ENCODE data around the gene IFT80.

Gene IFT80

DNA sequence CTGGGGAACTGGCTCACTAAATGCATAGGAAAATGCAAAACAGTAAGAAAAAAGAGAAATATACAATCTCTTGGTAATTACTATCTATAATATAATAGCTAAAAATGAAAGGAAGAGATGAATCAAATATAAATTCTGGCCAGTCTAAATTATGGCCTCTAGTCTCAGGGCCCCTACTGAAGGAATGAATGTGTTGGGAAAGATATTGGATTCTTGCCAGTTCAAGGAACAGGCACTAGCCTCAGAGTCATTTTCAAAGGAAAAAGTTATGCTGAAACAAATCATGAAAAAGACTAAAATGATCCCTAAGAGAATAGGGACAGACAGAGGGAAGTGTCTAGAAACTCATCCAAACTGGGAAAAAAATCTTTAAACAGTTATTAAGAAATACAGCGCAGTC, 111.4 kb downstream of the IFT80 start:
- TF ChIP-seq, protein P1, sequence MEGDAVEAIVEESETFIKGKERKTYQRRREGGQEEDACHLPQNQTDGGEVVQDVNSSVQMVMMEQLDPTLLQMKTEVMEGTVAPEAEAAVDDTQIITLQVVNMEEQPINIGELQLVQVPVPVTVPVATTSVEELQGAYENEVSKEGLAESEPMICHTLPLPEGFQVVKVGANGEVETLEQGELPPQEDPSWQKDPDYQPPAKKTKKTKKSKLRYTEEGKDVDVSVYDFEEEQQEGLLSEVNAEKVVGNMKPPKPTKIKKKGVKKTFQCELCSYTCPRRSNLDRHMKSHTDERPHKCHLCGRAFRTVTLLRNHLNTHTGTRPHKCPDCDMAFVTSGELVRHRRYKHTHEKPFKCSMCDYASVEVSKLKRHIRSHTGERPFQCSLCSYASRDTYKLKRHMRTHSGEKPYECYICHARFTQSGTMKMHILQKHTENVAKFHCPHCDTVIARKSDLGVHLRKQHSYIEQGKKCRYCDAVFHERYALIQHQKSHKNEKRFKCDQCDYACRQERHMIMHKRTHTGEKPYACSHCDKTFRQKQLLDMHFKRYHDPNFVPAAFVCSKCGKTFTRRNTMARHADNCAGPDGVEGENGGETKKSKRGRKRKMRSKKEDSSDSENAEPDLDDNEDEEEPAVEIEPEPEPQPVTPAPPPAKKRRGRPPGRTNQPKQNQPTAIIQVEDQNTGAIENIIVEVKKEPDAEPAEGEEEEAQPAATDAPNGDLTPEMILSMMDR (IDR thresholded peaks at IDR 0.05; ENCODE audit: low read depth, low read length): no peak
- H3K4me3 ChIP-seq (ENCODE audit: low read depth, low read length): no peak overlapping the region

DNA sequence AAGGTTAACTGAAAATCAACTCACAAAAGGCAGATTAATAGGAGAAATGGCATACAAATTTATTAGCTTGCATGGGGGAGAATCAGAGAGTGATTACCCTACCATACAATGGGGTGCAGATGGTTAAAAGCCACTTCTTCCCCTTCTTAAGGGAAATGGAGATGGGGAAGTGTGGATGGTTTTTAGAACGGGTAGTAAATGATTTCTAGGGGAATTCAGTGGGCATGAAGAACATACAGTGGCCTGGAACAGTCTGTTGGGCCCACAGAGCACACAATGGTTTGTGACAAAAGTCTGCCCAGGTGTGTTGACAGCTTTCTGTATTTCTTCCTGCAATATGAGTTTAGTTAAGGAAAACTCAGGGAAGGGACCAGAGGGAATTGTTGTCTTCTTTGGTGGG, 112.8 kb downstream of the IFT80 start:
- H3K4me3 ChIP-seq (ENCODE audit: low read depth, low read length): no peak overlapping the region
- TF ChIP-seq, protein P1 (IDR thresholded peaks at IDR 0.05; ENCODE audit: low read depth, low read length): no peak

DNA sequence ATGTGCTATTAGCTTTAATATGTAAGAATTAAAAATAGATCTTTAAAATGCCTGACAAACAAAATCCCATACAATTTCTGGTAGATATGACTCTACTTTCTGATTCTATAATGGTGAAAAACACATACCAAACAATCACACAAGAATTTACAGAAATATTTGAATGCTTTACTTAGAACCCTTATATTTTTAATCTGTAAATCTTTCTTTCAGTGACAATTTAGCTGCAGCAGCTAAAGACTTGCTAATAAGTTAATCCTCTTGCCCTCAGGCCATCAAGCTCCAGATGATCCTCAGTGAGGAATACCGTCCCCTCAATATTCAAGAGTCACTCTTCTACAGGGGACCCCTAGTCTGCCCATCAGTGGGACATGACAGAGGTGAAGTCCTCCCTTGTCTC, 118.2 kb downstream of the IFT80 start:
- TF ChIP-seq, protein P1 (IDR thresholded peaks at IDR 0.05; ENCODE audit: low read depth, low read length): no peak
- H3K4me3 ChIP-seq (ENCODE audit: low read depth, low read length): no peak overlapping the region

DNA sequence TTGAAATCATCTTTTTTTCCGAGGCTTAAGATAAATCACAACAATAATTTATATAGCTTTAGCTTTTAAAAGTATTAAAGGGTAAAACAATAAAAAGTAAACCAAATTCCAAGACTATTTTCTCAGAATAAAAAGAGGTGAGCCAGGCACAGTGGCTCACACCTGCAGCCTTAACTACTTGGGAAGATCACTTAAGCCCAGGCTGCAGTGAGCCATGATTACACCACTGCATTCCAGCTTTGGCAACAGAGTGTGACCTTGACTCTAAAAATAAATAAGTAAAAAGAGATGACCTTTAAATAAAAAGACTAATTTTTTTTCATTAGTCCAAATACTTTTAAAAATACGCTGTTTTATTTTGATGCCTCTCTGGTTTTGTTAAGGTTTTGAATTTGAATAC, 119.4 kb downstream of the IFT80 start:
- TF ChIP-seq, protein P1 (IDR thresholded peaks at IDR 0.05; ENCODE audit: low read depth, low read length): no peak

DNA sequence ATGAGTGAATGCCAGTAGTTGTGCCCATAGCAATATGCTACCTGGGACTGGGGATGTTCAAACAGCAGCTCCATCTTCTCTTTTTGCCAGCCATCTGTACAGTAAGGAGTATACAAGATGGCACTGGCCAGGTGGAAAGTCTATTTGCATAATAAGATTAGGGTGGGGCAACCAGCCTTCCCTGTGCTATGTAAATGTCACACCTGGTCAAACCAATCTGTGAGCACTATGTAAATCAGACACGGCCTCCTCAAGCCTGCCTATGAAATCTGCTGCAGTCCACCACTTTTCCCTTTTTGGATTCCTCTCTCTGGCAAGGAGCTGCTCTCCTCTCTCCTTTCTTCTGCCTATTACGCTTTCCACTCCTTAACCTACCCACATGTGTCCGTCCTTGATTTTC, 120.8 kb downstream of the IFT80 start:
- H3K4me3 ChIP-seq (ENCODE audit: low read depth, low read length): no peak overlapping the region
- TF ChIP-seq, protein P1 (IDR thresholded peaks at IDR 0.05; ENCODE audit: low read depth, low read length): no peak

More for the DNA sequence above, 119.4 kb downstream of the IFT80 start:
- H3K4me3 ChIP-seq (ENCODE audit: low read depth, low read length): no peak overlapping the region

DNA sequence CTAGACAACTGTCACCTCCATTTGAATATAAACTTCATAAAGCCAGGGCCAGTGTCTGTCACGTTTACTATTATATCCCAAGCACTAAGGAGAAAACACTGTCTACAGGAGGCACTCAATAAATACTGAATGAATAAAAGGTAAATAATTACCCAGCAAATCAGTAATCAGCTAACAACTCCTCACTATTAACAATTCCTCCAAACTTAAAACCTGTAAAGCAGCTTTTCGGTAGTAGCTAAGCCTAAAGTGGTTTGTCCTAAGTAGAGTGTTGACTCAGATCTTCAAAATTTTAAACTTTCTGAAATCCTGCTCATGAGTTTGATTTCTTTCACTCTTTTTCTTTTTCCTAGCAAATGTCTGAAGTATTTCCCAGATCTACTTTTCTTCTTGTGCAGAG, 133.9 kb downstream of the IFT80 start:
- TF ChIP-seq, protein P1 (IDR thresholded peaks at IDR 0.05; ENCODE audit: low read depth, low read length): no peak
- no peak overlapping the region for H3K4me3 ChIP-seq (ENCODE audit: low read depth, low read length)

DNA sequence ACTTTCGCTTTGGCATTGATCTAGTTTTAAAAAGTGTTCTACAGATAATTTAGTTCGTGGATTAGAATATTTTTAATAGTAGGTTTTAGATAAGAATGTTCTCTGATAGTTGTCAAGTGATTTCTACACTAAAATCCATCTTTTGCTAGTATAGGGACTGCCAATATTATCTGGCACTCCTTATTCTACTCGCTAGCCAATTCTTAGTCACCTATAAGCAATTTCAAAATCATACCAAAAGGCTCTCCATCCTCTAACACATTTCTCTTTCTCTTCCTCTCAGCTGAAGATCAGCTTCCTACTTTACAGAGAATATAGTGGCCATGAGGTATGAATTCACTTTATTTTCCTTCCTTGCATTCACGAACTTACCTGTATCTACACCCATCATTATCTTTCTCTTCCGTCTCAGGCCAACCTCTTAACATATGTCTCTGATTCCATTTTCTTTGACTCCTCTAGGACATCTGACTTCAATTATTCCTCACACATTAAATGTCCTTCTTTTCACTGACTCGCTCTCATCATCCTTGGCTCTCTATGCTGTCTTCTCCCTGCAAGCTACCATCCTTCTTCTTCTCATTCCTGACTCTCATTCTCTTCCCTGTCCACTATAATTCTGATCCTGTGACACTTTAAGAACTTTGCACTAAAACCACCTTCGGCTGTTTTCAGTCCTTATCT, 138.3 kb downstream of the IFT80 start:
- TF ChIP-seq, protein P1 (IDR thresholded peaks at IDR 0.05; ENCODE audit: low read depth, low read length): no peak
- peak overlapping the region; percentile 20; the same call in 1 of the 2 replicates for H3K4me3 ChIP-seq (ENCODE audit: low read depth, low read length)
